Neural cell (in vitro differentiated cells): ENCODE measurements around the gene ELF1. TPM values are rescaled to one million over a fixed set of nuclear protein-coding genes. Genes with fewer than 3 reads are reported as not detected.

Experiments used
- H2AFZ ChIP-seq: fragments of 200-600, 300-800 bp; sonication (generic), shearing (Covaris generic); 2 replicates; pipeline ENCODE4 v1.6.0; 2014; ENCODE audit warnings: low read depth, mild to moderate bottlenecking, antibody characterized with exemption, low read length, moderate library complexity
- H3F3A ChIP-seq: fragments of 200-600 bp; shearing (Covaris generic); 2 replicates; pipeline ENCODE4 v1.6.1; 2016; ENCODE audit warnings: mild to moderate bottlenecking, moderate library complexity, mixed read lengths, antibody characterized with exemption, low read length; ENCODE audit not compliant: insufficient read depth, poor library complexity, severe bottlenecking
- H3K27ac ChIP-seq: fragments of 200-600, 300-800 bp; sonication (generic), shearing (Covaris generic); 2 replicates; pipeline ENCODE4 v1.5.1; 2014; ENCODE audit warnings: mild to moderate bottlenecking, low read length, moderate library complexity
- H3K27me3 ChIP-seq: fragments of 300-800, 200-600 bp; sonication (generic), shearing (Covaris generic); 2 replicates; pipeline ENCODE4 v1.6.0; 2014; ENCODE audit warnings: mild to moderate bottlenecking, low read depth, low read length, moderate library complexity; ENCODE audit not compliant: insufficient read depth
- H3K36me3 ChIP-seq: fragments of 300-800, 200-600 bp; sonication (generic), shearing (Covaris generic); 2 replicates; pipeline ENCODE4 v1.5.1; 2014; ENCODE audit warnings: mild to moderate bottlenecking, antibody characterized with exemption, low read length, moderate library complexity; ENCODE audit not compliant: insufficient read depth
- H3K4me2 ChIP-seq: fragments of 300-800, 200-600 bp; sonication (generic), shearing (Covaris generic); 2 replicates; pipeline ENCODE4 v1.6.0; 2014; ENCODE audit warnings: mild to moderate bottlenecking, low read length
- H3K4me3 ChIP-seq: fragments of 300-800, 200-600 bp; sonication (generic), shearing (Covaris generic); 2 replicates; pipeline ENCODE4 v1.5.1; 2014; ENCODE audit warnings: mild to moderate bottlenecking, low read length, moderate library complexity
- H3K79me2 ChIP-seq: fragments of 200-600 bp; shearing (Covaris generic); replicated peaks from 2 replicates; pipeline ENCODE4 v1.6.0; 2014; ENCODE audit warnings: mild to moderate bottlenecking, low read length, moderate library complexity; ENCODE audit not compliant: insufficient read depth
- H3K9ac ChIP-seq: fragments of 300-800, 200-600 bp; sonication (generic), shearing (Covaris generic); 2 replicates; pipeline ENCODE4 v1.6.1; 2016; ENCODE audit warnings: mild to moderate bottlenecking, low read length, mixed read lengths
- H3K9me2 ChIP-seq: fragments of 200-600 bp; shearing (Covaris generic); 2 replicates; pipeline ENCODE4 v1.6.1; 2016; ENCODE audit warnings: mild to moderate bottlenecking, low read length, mixed read lengths; ENCODE audit not compliant: insufficient read depth
- H3K9me3 ChIP-seq: fragments of 200-600, 300-800 bp; sonication (generic), shearing (Covaris generic); 2 replicates; pipeline ENCODE4 v1.6.1; 2016; ENCODE audit warnings: mild to moderate bottlenecking, mixed run types, low read length, moderate library complexity, mixed read lengths
- H4K20me1 ChIP-seq: fragments of 200-600 bp; shearing (Covaris generic); 2 replicates; pipeline ENCODE4 v1.6.1; 2016; ENCODE audit warnings: mild to moderate bottlenecking, mixed run types; ENCODE audit not compliant: insufficient read depth
- CTCF ChIP-seq: fragments of 450-650 bp; IDR thresholded peaks from 2 replicates; pipeline ENCODE4 v1.5.1; 2014; ENCODE audit warnings: antibody characterized with exemption, mild to moderate bottlenecking, moderate library complexity; ENCODE audit not compliant: poor library complexity, severe bottlenecking
- EP300 ChIP-seq: fragments of 450-650 bp; conservative IDR thresholded peaks from 2 replicates; pipeline ENCODE4 v1.6.1; 2014; ENCODE audit warnings: antibody characterized with exemption, mild to moderate bottlenecking, moderate library complexity; ENCODE audit not compliant: poor library complexity, severe bottlenecking
- EZH2 ChIP-seq: fragments of 200-600, 300-800 bp; shearing (Covaris generic), sonication (generic); IDR thresholded peaks from 2 replicates; pipeline ENCODE4 v1.6.1; 2014; ENCODE audit warnings: antibody characterized with exemption, low read length, borderline replicate concordance, mild to moderate bottlenecking; ENCODE audit not compliant: insufficient read depth, poor library complexity, severe bottlenecking
- MXI1 ChIP-seq: fragments of 450-650 bp; conservative IDR thresholded peaks from 2 replicates; pipeline ENCODE4 v1.6.1; 2014; ENCODE audit warnings: antibody characterized with exemption, mild to moderate bottlenecking; ENCODE audit not compliant: poor library complexity, severe bottlenecking
- POLR2AphosphoS5 ChIP-seq: IDR thresholded peaks from 2 replicates; pipeline ENCODE4 v1.6.1; 2012
- RAD21 ChIP-seq: fragments of 450-650 bp; conservative IDR thresholded peaks from 2 replicates; pipeline ENCODE4 v1.6.1; 2014; ENCODE audit warnings: antibody characterized with exemption, mild to moderate bottlenecking, moderate library complexity
- REST ChIP-seq: IDR thresholded peaks from 2 replicates; pipeline ENCODE4 v1.6.1; 2012; ENCODE audit warnings: borderline replicate concordance
- SMC3 ChIP-seq: fragments of 450-650 bp; conservative IDR thresholded peaks from 2 replicates; pipeline ENCODE4 v1.6.1; 2014; ENCODE audit warnings: antibody characterized with exemption, mild to moderate bottlenecking, moderate library complexity; ENCODE audit not compliant: poor library complexity
- TAF1 ChIP-seq: IDR thresholded peaks from 2 replicates; pipeline ENCODE4 v1.6.1; 2012; ENCODE audit warnings: low read depth
- polyA plus RNA-seq: library from polyadenylated mRNA; depleted of rRNA; stranded (reverse); fragments of >200 nt; gene quantifications from 2 replicates; pipeline ENCODE4 v1.2.3, GENCODE V29; 2014

The ELF1 gene
- polyA plus RNA-seq, 1 donor from 2014 or later, result 2.0 TPM

GRCh38 chr13:41015920-41016319 lies 3.2 kb downstream of the ELF1 start:
- Histone ChIP-seq H3F3A (no peaks in the 10 kb centered on the region), H4K20me1 (no peaks in the 10 kb centered on the region), H3K9ac (no peak overlapping the region), H3K27me3 (no peaks in the 10 kb centered on the region), H3K9me3 (no peaks in the 10 kb centered on the region), H3K27ac (no peak overlapping the region), H2AFZ (no peak overlapping the region), H3K36me3 (no peaks in the 10 kb centered on the region), H3K4me3 (no peak overlapping the region), H3K9me2 (no peaks in the 10 kb centered on the region), H3K79me2 (no peaks in the 10 kb centered on the region), H3K4me2 (no peak overlapping the region)
- TF ChIP-seq MXI1, result no peak
- no peak for TF ChIP-seq EZH2
- no peak for TF ChIP-seq RAD21
- TF ChIP-seq TAF1, result no peak
- TF ChIP-seq SMC3, result no peak
- no peak for TF ChIP-seq CTCF
- TF ChIP-seq REST, result no peak
- TF ChIP-seq EP300, result no peak
- TF ChIP-seq POLR2AphosphoS5, result no peak

GRCh38 chr13:41013835-41014234 lies 5.3 kb downstream of the ELF1 start:
- Histone ChIP-seq H3K9ac (no peak overlapping the region), H3K9me3 (no peaks in the 10 kb centered on the region), H3K79me2 (no peaks in the 10 kb centered on the region), H3K9me2 (no peaks in the 10 kb centered on the region), H3F3A (no peaks in the 10 kb centered on the region), H3K4me2 (no peak overlapping the region), H3K36me3 (no peaks in the 10 kb centered on the region), H3K4me3 (no peak overlapping the region), H3K27me3 (no peaks in the 10 kb centered on the region), H3K27ac (no peak overlapping the region), H4K20me1 (no peaks in the 10 kb centered on the region), H2AFZ (no peak overlapping the region)
- TF ChIP-seq CTCF (no peak), REST (no peak), SMC3 (no peak), EP300 (no peak), MXI1 (no peak), RAD21 (no peak), EZH2 (no peak), TAF1 (no peak), POLR2AphosphoS5 (no peak)
